Lung (tissue), 12 donors: ENCODE results near the gene MCF2L2. TPM values are rescaled to one million over a fixed set of nuclear protein-coding genes. Genes with fewer than 3 reads are reported as not detected.

Source experiments
- ATAC-seq: fragments of 200-7000 bp; cut with Tn5 transposase; one replicate; pipeline ENCODE4 v1.9.1; 2020; ENCODE audit warnings: moderate number of reproducible peaks; ENCODE audit not compliant: insufficient read depth, low FRiP score
- DNase-seq, 3 donors: peaks; one replicate each; pipeline ENCODE4 v3.0.0-alpha.2; 2013 to 2017
- H3K27ac ChIP-seq, 2 donors: one replicate each; pipeline ENCODE4 v1.5.1; 2013; ENCODE audit warnings: mild to moderate bottlenecking in 2 of 2, moderate library complexity in 2 of 2, control low read depth in 1 of 2, inconsistent platforms in 1 of 2, low read depth in 1 of 2, low read length in 1 of 2
- H3K27me3 ChIP-seq, 3 donors: one replicate each; pipeline ENCODE4 v1.5.1; 2013; ENCODE audit warnings: low read length in 2 of 3; ENCODE audit not compliant: control insufficient read depth in 3 of 3, insufficient read depth in 3 of 3
- H3K36me3 ChIP-seq, 4 donors: one replicate each; pipeline ENCODE4 v1.5.1; 2013; ENCODE audit warnings: low read length in 4 of 4, mild to moderate bottlenecking in 1 of 4, moderate library complexity in 1 of 4; ENCODE audit not compliant: control insufficient read depth in 4 of 4, insufficient read depth in 4 of 4
- H3K4me1 ChIP-seq, 5 donors: one replicate each; pipeline ENCODE4 v1.5.1; 2013; ENCODE audit warnings: low read length in 5 of 5, mild to moderate bottlenecking in 2 of 5, moderate library complexity in 1 of 5; ENCODE audit not compliant: control insufficient read depth in 5 of 5, insufficient read depth in 5 of 5
- H3K4me3 ChIP-seq: one replicate; pipeline ENCODE4 v1.5.1; 2013; ENCODE audit warnings: mild to moderate bottlenecking, control low read depth, moderate library complexity
- H3K9ac ChIP-seq, 2 donors: one replicate each; pipeline ENCODE4 v1.5.1; 2013; ENCODE audit warnings: low read length in 2 of 2, control low read depth in 1 of 2; ENCODE audit not compliant: insufficient read depth in 1 of 2
- H3K9me3 ChIP-seq, 4 donors: one replicate each; pipeline ENCODE4 v1.5.1; 2013; ENCODE audit warnings: low read length in 3 of 4, mild to moderate bottlenecking in 1 of 4, moderate library complexity in 1 of 4; ENCODE audit not compliant: control insufficient read depth in 4 of 4, insufficient read depth in 3 of 4
- WGBS, 2 donors: extraction: QIAGEN DNeasy Blood & Tissue Kit; methylation state at CpG; one replicate each; pipeline ENCODE4 v1.1.7; 2013; 5-methylcytosine and 5-hydroxymethylcytosine counted together
- polyA plus RNA-seq, 2 donors: library from polyadenylated mRNA; stranded (reverse); fragments of 200-250 nt; gene quantifications; one replicate each; pipeline ENCODE4 v1.2.1, GENCODE V29; 2013
- total RNA-seq, 2 donors: library from RNA; depleted of rRNA in 1 of 2; stranded (reverse); fragments of >200 nt in 1 of 2; gene quantifications; one replicate each; pipeline ENCODE4 v1.2.1, GENCODE V29; 2014 to 2021
- TF ChIP-seq, protein P1 (sequence below): IDR thresholded peaks from 2 replicates; pipeline ENCODE4 v1.5.1; 2012; ENCODE audit warnings: mild to moderate bottlenecking; ENCODE audit errors: control extremely low read depth, extremely low read depth
- donor health status: control.
- donor health status: control.
- donor health status: Bipolar disorder and iron deficiency.
- donor health status: healthy.
- donor health status: DM: yes; HTN: yes; CAD: no.

MCF2L2 gene
- total and polyA plus RNA-seq, 4 donors, result 0.26 to 1.7 (median 1.0) TPM

DNA sequence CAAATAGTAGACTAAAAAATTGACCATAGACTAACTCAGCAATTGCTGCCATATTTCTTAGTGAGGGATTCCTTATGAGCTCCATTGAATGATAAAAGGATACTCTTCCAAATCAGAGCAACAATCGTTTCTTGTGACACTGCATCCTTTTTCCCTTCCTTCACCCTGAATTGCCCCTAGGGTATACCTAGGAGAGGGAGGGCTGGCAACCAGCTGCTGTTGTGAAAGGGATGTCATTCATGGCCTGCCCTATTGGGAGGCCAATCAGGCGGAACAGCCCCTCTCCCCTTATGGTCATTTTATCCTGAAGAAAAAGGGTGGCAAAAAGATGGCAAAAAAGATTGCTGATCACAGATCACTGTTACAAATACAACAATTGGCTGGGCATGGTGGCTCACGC, 149.0 kb downstream of the MCF2L2 start:
- no peak overlapping the region for H3K27ac ChIP-seq
- TF ChIP-seq, protein P1, sequence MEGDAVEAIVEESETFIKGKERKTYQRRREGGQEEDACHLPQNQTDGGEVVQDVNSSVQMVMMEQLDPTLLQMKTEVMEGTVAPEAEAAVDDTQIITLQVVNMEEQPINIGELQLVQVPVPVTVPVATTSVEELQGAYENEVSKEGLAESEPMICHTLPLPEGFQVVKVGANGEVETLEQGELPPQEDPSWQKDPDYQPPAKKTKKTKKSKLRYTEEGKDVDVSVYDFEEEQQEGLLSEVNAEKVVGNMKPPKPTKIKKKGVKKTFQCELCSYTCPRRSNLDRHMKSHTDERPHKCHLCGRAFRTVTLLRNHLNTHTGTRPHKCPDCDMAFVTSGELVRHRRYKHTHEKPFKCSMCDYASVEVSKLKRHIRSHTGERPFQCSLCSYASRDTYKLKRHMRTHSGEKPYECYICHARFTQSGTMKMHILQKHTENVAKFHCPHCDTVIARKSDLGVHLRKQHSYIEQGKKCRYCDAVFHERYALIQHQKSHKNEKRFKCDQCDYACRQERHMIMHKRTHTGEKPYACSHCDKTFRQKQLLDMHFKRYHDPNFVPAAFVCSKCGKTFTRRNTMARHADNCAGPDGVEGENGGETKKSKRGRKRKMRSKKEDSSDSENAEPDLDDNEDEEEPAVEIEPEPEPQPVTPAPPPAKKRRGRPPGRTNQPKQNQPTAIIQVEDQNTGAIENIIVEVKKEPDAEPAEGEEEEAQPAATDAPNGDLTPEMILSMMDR, result no peak
- H3K9me3 ChIP-seq, result no peaks in the 10 kb centered on the region
- ATAC-seq (no peak), DNase-seq (no peak)
- no peak overlapping the region for H3K9ac ChIP-seq
- 90 to 94% methylated on average over 3 of the region's 3 CpGs for WGBS, 2 donors
- peaks cover 0 to 10% (median 0%) of the 10 kb centered on the region in 5 donors for H3K4me1 ChIP-seq
- no peaks in the 10 kb centered on the region for H3K36me3 ChIP-seq
- no peak overlapping the region for H3K4me3 ChIP-seq
- H3K27me3 ChIP-seq, result no peaks in the 10 kb centered on the region

DNA sequence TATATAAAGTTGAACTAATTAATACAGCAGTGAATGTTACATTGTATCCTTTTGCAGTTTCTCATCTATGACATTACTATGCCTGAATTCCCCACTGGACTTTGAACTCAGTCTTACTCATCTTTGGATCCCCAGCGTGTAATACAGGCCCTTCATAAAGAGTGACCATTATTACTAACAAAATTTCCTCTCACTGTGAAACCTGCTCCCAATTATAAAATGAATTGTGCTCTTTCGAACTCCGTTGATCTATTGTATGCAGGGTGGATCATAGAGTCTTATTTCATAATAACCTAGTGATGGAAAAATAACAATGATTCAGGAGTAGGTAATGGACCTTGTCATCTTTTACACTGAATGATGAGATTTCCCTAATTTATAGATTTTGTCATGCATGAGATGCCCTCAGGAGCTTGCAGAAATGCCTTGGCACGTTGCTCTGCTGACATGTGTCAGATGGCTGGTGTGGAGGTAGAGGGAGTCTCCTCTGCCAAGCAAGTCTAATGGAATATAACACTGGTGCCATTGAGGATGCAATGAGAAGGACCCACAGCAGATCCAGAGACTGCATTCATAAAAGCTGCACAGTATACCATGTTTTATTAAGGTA, 149.8 kb downstream of the MCF2L2 start:
- WGBS, 2 donors, result 92 to 93% methylated on average over 4 of the region's 4 CpGs
- DNase-seq (no peak), ATAC-seq (no peak)
- Histone ChIP-seq H3K9me3 (no peaks in the 10 kb centered on the region), H3K4me3 (no peak overlapping the region), H3K4me1 (peaks cover 0 to 10% (median 0%) of the 10 kb centered on the region in 5 donors), H3K27ac (no peak overlapping the region), H3K36me3 (peaks cover 0 to 2% (median 0%) of the 10 kb centered on the region in 4 donors), H3K27me3 (no peaks in the 10 kb centered on the region), H3K9ac (no peak overlapping the region)
- TF ChIP-seq, protein P1, result no peak

DNA sequence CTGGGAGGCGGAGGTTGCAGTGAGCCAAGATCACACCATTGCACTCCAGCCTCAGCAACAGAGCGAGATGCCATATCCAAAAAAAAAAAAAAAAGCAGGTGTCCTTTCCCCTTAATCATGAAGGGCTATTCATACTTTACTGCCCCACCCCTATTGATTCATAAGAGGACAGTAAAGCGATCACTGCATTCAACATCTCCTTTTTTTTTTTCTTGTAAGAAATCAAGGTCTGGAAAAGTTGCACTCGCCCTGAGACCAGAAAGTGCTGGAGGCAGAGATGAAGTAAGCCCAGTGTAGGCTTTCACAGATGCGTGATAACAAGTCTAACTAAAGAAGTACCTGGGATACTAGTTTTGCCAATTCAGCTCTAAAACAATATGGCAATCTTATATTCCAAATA, 151.2 kb downstream of the MCF2L2 start:
- TF ChIP-seq, protein P1, result no peak
- Histone ChIP-seq H3K27me3 (no peaks in the 10 kb centered on the region), H3K27ac (no peak overlapping the region), H3K4me1 (peaks cover 0 to 10% (median 0%) of the 10 kb centered on the region in 5 donors), H3K9ac (no peak overlapping the region), H3K4me3 (no peak overlapping the region), H3K9me3 (no peaks in the 10 kb centered on the region), H3K36me3 (peaks cover 0 to 3% (median 0%) of the 10 kb centered on the region in 4 donors)
- no peak for DNase-seq
- WGBS, 2 donors, result 96 to 98% methylated on average over 5 of the region's 5 CpGs
- ATAC-seq, result no peak

DNA sequence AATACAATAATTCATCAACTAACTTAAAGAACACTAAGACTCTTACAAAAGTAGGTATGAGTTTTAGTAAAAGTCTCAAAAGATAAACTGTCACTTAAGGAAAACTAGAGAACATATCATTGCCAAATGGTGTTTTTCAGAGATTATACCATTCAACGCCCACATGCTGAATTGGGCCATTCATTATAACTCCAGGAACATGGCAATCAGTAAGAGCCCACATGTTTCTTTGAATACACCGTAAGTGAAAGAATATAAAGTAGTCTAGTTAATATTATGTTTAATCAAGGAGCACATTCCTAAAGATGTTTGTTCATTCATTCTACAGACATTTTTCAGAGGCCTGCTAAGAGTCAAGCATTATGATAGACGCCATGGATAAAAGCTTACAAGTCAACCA, 152.5 kb downstream of the MCF2L2 start:
- H3K4me3 ChIP-seq, result no peak overlapping the region
- no peak overlapping the region for H3K27ac ChIP-seq
- TF ChIP-seq, protein P1, result no peak
- H3K4me1 ChIP-seq, result peaks cover 0 to 10% (median 0%) of the 10 kb centered on the region in 5 donors
- WGBS, 2 donors, result 66 to 74% methylated on average over 3 of the region's 3 CpGs
- no peaks in the 10 kb centered on the region for H3K9me3 ChIP-seq
- H3K27me3 ChIP-seq, result no peaks in the 10 kb centered on the region
- DNase-seq (no peak), ATAC-seq (no peak)
- H3K9ac ChIP-seq, result no peak overlapping the region
- H3K36me3 ChIP-seq, result peaks cover 0 to 3% (median under 1%) of the 10 kb centered on the region in 4 donors
